T-helper 1 cell treated with Interleukin-12 subunit alpha and Interleukin-12 subunit beta and Interleukin-4 antibody, amounts not matched to agents 30 μg/mL and 1 μg/mL, for 36 hours (primary cell): ENCODE measurements around the gene MLLT3.

Experiments used
- H3K27ac Mint-ChIP-seq: one replicate; pipeline ENCODE4 v1.8.0; 2021; ENCODE audit warnings: mild to moderate bottlenecking, mixed read lengths
- H3K27me3 Mint-ChIP-seq: one replicate; pipeline ENCODE4 v1.8.0; 2021; ENCODE audit warnings: low read depth, mixed read lengths
- H3K36me3 Mint-ChIP-seq: one replicate; pipeline ENCODE4 v1.8.0; 2021; ENCODE audit warnings: low read depth, mixed read lengths
- H3K4me1 Mint-ChIP-seq: one replicate; pipeline ENCODE4 v1.8.0; 2021; ENCODE audit warnings: low read depth, mixed read lengths
- H3K4me3 Mint-ChIP-seq: one replicate; pipeline ENCODE4 v1.8.0; 2021; ENCODE audit warnings: mild to moderate bottlenecking, moderate library complexity, mixed read lengths
- H3K9me3 Mint-ChIP-seq: one replicate; pipeline ENCODE4 v1.8.0; 2021; ENCODE audit warnings: mixed read lengths

Gene MLLT3

DNA sequence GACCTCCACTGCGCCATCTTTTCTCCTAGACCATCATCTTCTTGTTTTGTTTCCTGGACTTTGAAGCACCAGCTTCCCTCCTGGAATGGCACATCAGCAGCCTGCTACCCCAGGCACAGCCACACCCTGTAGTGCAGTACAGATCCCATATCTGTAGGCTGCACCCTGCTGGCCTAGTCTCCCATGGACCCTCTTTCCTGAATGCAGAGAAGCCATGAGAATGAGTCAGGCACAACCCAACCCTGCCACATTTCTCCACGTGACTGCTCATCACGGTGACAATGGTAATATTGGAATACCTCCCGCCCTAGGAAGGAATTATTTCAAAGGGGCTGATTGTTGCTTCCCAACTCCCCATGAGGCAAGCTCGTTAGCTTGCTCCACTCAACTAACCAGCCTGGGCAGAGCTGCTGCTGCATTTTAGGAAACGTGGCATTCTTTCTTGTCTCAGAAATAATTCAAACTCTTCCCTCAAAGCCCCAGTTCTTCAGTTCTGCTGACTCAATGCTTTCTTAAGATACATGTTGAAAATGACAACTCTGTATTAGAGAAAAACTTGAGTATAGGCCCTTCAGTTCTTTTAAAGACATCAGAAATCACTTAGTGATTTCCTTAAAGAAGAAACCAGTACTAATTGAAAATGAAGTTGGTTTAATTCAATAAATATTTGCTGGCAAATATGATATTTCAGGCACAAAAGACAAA lies 328.1 kb downstream of the MLLT3 start:
- H3K27ac Mint-ChIP-seq, result no peak overlapping the region
- no peaks in the 10 kb centered on the region for H3K27me3 Mint-ChIP-seq
- no peak overlapping the region for H3K4me3 Mint-ChIP-seq
- no peaks in the 10 kb centered on the region for H3K4me1 Mint-ChIP-seq
- H3K36me3 Mint-ChIP-seq, result peaks cover 5% of the 10 kb centered on the region
- peaks cover 16% of the 10 kb centered on the region for H3K9me3 Mint-ChIP-seq

DNA sequence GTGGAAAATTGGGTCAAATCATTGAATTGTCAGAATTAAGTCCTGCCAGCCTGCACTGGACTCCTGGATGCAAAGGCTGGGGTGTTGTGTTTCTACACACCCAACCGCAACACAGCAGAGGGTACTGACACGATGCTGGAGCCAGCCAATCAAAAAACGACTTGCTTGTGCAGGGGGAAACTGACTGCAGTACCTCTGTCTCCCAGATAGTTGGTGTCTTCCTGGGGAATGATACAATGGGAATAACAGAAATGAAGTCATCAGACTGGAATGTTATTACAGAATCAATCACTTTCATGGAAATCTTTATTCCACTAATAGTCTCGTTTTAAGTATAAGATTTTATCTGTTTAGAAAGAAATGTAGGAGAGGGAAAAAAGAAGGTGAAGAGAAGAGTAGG lies 330.3 kb downstream of the MLLT3 start:
- Mint-ChIP-seq H3K27ac (no peak overlapping the region), H3K4me1 (no peaks in the 10 kb centered on the region)

More for the DNA sequence above, 330.3 kb downstream of the MLLT3 start:
- peaks cover 10% of the 10 kb centered on the region for H3K36me3 Mint-ChIP-seq
- no peak overlapping the region for H3K4me3 Mint-ChIP-seq
- H3K9me3 Mint-ChIP-seq, result peaks cover 22% of the 10 kb centered on the region
- no peaks in the 10 kb centered on the region for H3K27me3 Mint-ChIP-seq
